ENCODE data around the gene SMPDL3B. TPM values are rescaled to one million over a fixed set of nuclear protein-coding genes. Genes with fewer than 3 reads are reported as not detected.

SMPDL3B gene
- total RNA-seq, 2 donors from 2014 or later: 0.41 to 1.5 TPM

GRCh38 chr1:27951396-27951795 is 16.6 kb downstream of the SMPDL3B start:
- no peaks in the 10 kb centered on the region for H3K27me3 Mint-ChIP-seq (ENCODE audit: low read depth)
- ATAC-seq (replicated peaks in 1 of 2) (no peak), DNase-seq (no peak)
- H3K27ac Mint-ChIP-seq: no peak overlapping the region
- H3K9me3 Mint-ChIP-seq: no peaks in the 10 kb centered on the region
- H3K4me1 Mint-ChIP-seq (ENCODE audit: low read depth): no peaks in the 10 kb centered on the region
- no peak overlapping the region for H3K4me3 Mint-ChIP-seq
- no peaks in the 10 kb centered on the region for H3K36me3 Mint-ChIP-seq (ENCODE audit: insufficient read depth in 2 of 2)

- DNase-seq (no peak), ATAC-seq (replicated peaks in 1 of 2) (no peak)
- Mint-ChIP-seq H3K4me1 (ENCODE audit: low read depth) (no peaks in the 10 kb centered on the region), H3K27ac (no peak overlapping the region), H3K4me3 (no peak overlapping the region), H3K9me3 (no peaks in the 10 kb centered on the region), H3K27me3 (ENCODE audit: low read depth) (no peaks in the 10 kb centered on the region), H3K36me3 (ENCODE audit: insufficient read depth in 2 of 2) (no peaks in the 10 kb centered on the region)
Observed at GRCh38 chr1:27952147-27952546, 17.3 kb downstream of the SMPDL3B start.

GRCh38 chr1:27954186-27954585 is 19.4 kb downstream of the SMPDL3B start:
- DNase-seq (no peak), ATAC-seq (replicated peaks in 1 of 2) (no peak)
- H3K9me3 Mint-ChIP-seq: no peaks in the 10 kb centered on the region
- no peak overlapping the region for H3K4me3 Mint-ChIP-seq
- no peaks in the 10 kb centered on the region for H3K27me3 Mint-ChIP-seq (ENCODE audit: low read depth)
- peaks cover 6% of the 10 kb centered on the region for H3K4me1 Mint-ChIP-seq (ENCODE audit: low read depth)
- no peak overlapping the region for H3K27ac Mint-ChIP-seq
- no peaks in the 10 kb centered on the region for H3K36me3 Mint-ChIP-seq (ENCODE audit: insufficient read depth in 2 of 2)

GRCh38 chr1:27955076-27955475 is 20.3 kb downstream of the SMPDL3B start:
- H3K9me3 Mint-ChIP-seq: no peaks in the 10 kb centered on the region
- no peak overlapping the region for H3K4me3 Mint-ChIP-seq
- peaks cover 11% of the 10 kb centered on the region for H3K4me1 Mint-ChIP-seq (ENCODE audit: low read depth)
- no peaks in the 10 kb centered on the region for H3K27me3 Mint-ChIP-seq (ENCODE audit: low read depth)
- DNase-seq (no peak), ATAC-seq (replicated peaks in 1 of 2) (no peak)
- H3K36me3 Mint-ChIP-seq (ENCODE audit: insufficient read depth in 2 of 2): no peaks in the 10 kb centered on the region
- no peak overlapping the region for H3K27ac Mint-ChIP-seq

- DNase-seq (no peak), ATAC-seq (replicated peaks in 1 of 2) (no peak)
- H3K4me3 Mint-ChIP-seq: no peak overlapping the region
- no peaks in the 10 kb centered on the region for H3K27me3 Mint-ChIP-seq (ENCODE audit: low read depth)
- peaks cover 23% of the 10 kb centered on the region for H3K4me1 Mint-ChIP-seq (ENCODE audit: low read depth)
- H3K9me3 Mint-ChIP-seq: no peaks in the 10 kb centered on the region
- H3K36me3 Mint-ChIP-seq (ENCODE audit: insufficient read depth in 2 of 2): peaks cover 0 to 1% of the 10 kb centered on the region in 2 donors
- no peak overlapping the region for H3K27ac Mint-ChIP-seq
Observed at GRCh38 chr1:27956761-27957160, 22.0 kb downstream of the SMPDL3B start.

- H3K27ac Mint-ChIP-seq: no peak overlapping the region
- H3K4me3 Mint-ChIP-seq: no peak overlapping the region
- no peaks in the 10 kb centered on the region for H3K9me3 Mint-ChIP-seq
- H3K27me3 Mint-ChIP-seq (ENCODE audit: low read depth): no peaks in the 10 kb centered on the region
- no peak for ATAC-seq (replicated peaks in 1 of 2)
- H3K36me3 Mint-ChIP-seq (ENCODE audit: insufficient read depth in 2 of 2): peaks cover 0 to 1% of the 10 kb centered on the region in 2 donors
- DNase-seq: no peak
- peaks cover 23% of the 10 kb centered on the region for H3K4me1 Mint-ChIP-seq (ENCODE audit: low read depth)
Observed at GRCh38 chr1:27957655-27958054, 22.9 kb downstream of the SMPDL3B start.

GRCh38 chr1:27958513-27958912 is 23.7 kb downstream of the SMPDL3B start:
- peaks cover 23% of the 10 kb centered on the region for H3K4me1 Mint-ChIP-seq (ENCODE audit: low read depth)
- H3K9me3 Mint-ChIP-seq: no peaks in the 10 kb centered on the region
- H3K27ac Mint-ChIP-seq: no peak overlapping the region
- peaks cover 0 to 1% of the 10 kb centered on the region in 2 donors for H3K36me3 Mint-ChIP-seq (ENCODE audit: insufficient read depth in 2 of 2)
- ATAC-seq (replicated peaks in 1 of 2) (no peak), DNase-seq (no peak)
- H3K27me3 Mint-ChIP-seq (ENCODE audit: low read depth): no peaks in the 10 kb centered on the region
- H3K4me3 Mint-ChIP-seq: no peak overlapping the region

GRCh38 chr1:27959792-27960603 is 25.2 kb downstream of the SMPDL3B start, which contains the start of gene XKR8:
TSS of gene XKR8 (plus strand) at chr1:27959973. CDS start at chr1:27960070, 97 bp downstream.
- DNase-seq: peak; percentile 88 to 90
- Mint-ChIP-seq H3K27me3 (ENCODE audit: low read depth) (no peaks in the 10 kb centered on the region), H3K4me3 (peak within 1 kb of the TSS; percentile 88 to 93), H3K4me1 (ENCODE audit: low read depth) (peaks cover 23% of the 10 kb centered on the region), H3K36me3 (ENCODE audit: insufficient read depth in 2 of 2) (peaks cover 0 to 1% of the 10 kb centered on the region in 2 donors), H3K9me3 (no peaks in the 10 kb centered on the region), H3K27ac (peak within 1 kb of the TSS; percentile 85)
- peak; percentile 98 to 99 for ATAC-seq (replicated peaks in 1 of 2)

GRCh38 chr1:27960762-27961645 is 26.2 kb downstream of the SMPDL3B start:
- Mint-ChIP-seq H3K9me3 (no peaks in the 10 kb centered on the region), H3K27me3 (ENCODE audit: low read depth) (no peaks in the 10 kb centered on the region), H3K4me3 (peak overlapping the region; percentile 88 to 93), H3K4me1 (ENCODE audit: low read depth) (peaks cover 23% of the 10 kb centered on the region), H3K36me3 (ENCODE audit: insufficient read depth in 2 of 2) (peaks cover 0 to 1% of the 10 kb centered on the region in 2 donors), H3K27ac (peak overlapping the region; percentile 26)
- no peak for DNase-seq
- ATAC-seq (replicated peaks in 1 of 2): no peak

GRCh38 chr1:27961646-27962221 is 26.9 kb downstream of the SMPDL3B start:
- DNase-seq: no peak
- peaks cover 0 to 1% of the 10 kb centered on the region in 2 donors for H3K36me3 Mint-ChIP-seq (ENCODE audit: insufficient read depth in 2 of 2)
- no peaks in the 10 kb centered on the region for H3K9me3 Mint-ChIP-seq
- peaks cover 23% of the 10 kb centered on the region for H3K4me1 Mint-ChIP-seq (ENCODE audit: low read depth)
- H3K27me3 Mint-ChIP-seq (ENCODE audit: low read depth): no peaks in the 10 kb centered on the region
- peak overlapping the region; percentile 88 to 93 for H3K4me3 Mint-ChIP-seq
- H3K27ac Mint-ChIP-seq: peak overlapping the region; percentile 26
- no peak for ATAC-seq (replicated peaks in 1 of 2)

GRCh38 chr1:27963393-27963792 is 28.6 kb downstream of the SMPDL3B start:
- no peaks in the 10 kb centered on the region for H3K27me3 Mint-ChIP-seq (ENCODE audit: low read depth)
- peaks cover under 1 to 1% of the 10 kb centered on the region in 2 donors for H3K36me3 Mint-ChIP-seq (ENCODE audit: insufficient read depth in 2 of 2)
- peak overlapping the region; percentile 70 for H3K27ac Mint-ChIP-seq
- no peak for ATAC-seq (replicated peaks in 1 of 2)
- no peaks in the 10 kb centered on the region for H3K9me3 Mint-ChIP-seq
- no peak overlapping the region for H3K4me3 Mint-ChIP-seq
- no peak for DNase-seq
- H3K4me1 Mint-ChIP-seq (ENCODE audit: low read depth): peaks cover 33% of the 10 kb centered on the region

GRCh38 chr1:27966402-27967105 is 31.8 kb downstream of the SMPDL3B start:
- Mint-ChIP-seq H3K27me3 (ENCODE audit: low read depth) (no peaks in the 10 kb centered on the region), H3K4me1 (ENCODE audit: low read depth) (peaks cover 34% of the 10 kb centered on the region), H3K27ac (peak overlapping the region; percentile 31), H3K36me3 (ENCODE audit: insufficient read depth in 2 of 2) (peaks cover 0 to 1% of the 10 kb centered on the region in 2 donors), H3K4me3 (no peak overlapping the region), H3K9me3 (no peaks in the 10 kb centered on the region)
- DNase-seq (no peak), ATAC-seq (replicated peaks in 1 of 2) (no peak)

All from activated T-cell treated with anti-CD3 and anti-CD28 coated beads, Interleukin-2, amount 50 U/mL, for 72 hours (primary cell).